K562 (cell line): ENCODE results near the gene SLC2A4RG. TPM values are rescaled to one million over a fixed set of nuclear protein-coding genes. Genes with fewer than 3 reads are reported as not detected.

Experiments
- ATAC-seq: fragments of 200-7000 bp; cut with Tn5 transposase; 3 replicates; pipeline ENCODE4 v1.9.1; 2020; ENCODE audit warnings: moderate library complexity
- BruUV-seq: library from RNA; stranded (reverse); fragments of 400-500 nt; replicated peaks from 2 replicates; lab custom pipeline; 2021; lab: Mats Ljungman, UMichigan
- CTCF ChIA-PET: fragments of 300-600 bp; formaldehyde crosslinking; extraction: SDS; loops from one replicate; lab custom pipeline; 2021; ENCODE audit warnings: low intra/inter-chr PET ratio; lab: Yijun Ruan, JAX
- POLR2A ChIA-PET: fragments of 300-600, 350-650 bp; sonication (Branson Sonifier 250); formaldehyde crosslinking; extraction: SDS; loops from one replicate; lab custom pipeline; 2021; ENCODE audit warnings: antibody characterized with exemption, inconsistent platforms; lab: Yijun Ruan, JAX
- DNase-seq, 4 experiments: peaks; one replicate each; pipeline versions ENCODE4 v3.0.0 to v3.0.0-alpha.2; 2011 to 2018; ENCODE audit warnings: low spot score in 3 of 4, mixed read lengths in 3 of 4; ENCODE audit errors: extremely low read depth in 1 of 4
- FAIRE-seq: peaks from 2 replicates; lab custom pipeline; 2011; peaks lifted over from hg19 to GRCh38; lab: Jason Lieb, UNC
- H2AFZ ChIP-seq: 2 replicates; pipeline ENCODE4 v1.6.0; 2011; ENCODE audit warnings: low read depth, low read length, control low read depth, inconsistent platforms
- H3K27ac ChIP-seq: fragments of 200-600 bp; 3 replicates; pipeline ENCODE4 v1.8.0; 2011; ENCODE audit warnings: low read depth, mild to moderate bottlenecking, control low read depth, inconsistent platforms, low read length, moderate library complexity, mixed read lengths; ENCODE audit errors: extremely low read depth
- H3K27me3 ChIP-seq, 2 experiments: fragments of 300-600 bp in 1 of 2; 2 replicates in 1 of 2; 3 replicates in 1 of 2; pipeline versions ENCODE4 v1.6.0 to v1.8.0; 2011; ENCODE audit warnings: inconsistent platforms in 2 of 2, low read length in 2 of 2, mild to moderate bottlenecking in 1 of 2, mixed read lengths in 1 of 2, moderate library complexity in 1 of 2; ENCODE audit not compliant: control insufficient read depth in 2 of 2, insufficient read depth in 2 of 2
- H3K36me3 ChIP-seq: fragments of 300-600 bp; 3 replicates; pipeline ENCODE4 v1.8.0; 2011; ENCODE audit warnings: mild to moderate bottlenecking, low read length, inconsistent platforms; ENCODE audit not compliant: control insufficient read depth, insufficient read depth
- H3K4me1 ChIP-seq, 2 experiments: fragments of 200-600 bp in 1 of 2; replicated peaks in 1 of 2; 2 replicates in 1 of 2; 3 replicates in 1 of 2; pipeline versions ENCODE4 v1.5.1 to v1.8.0; 2011; ENCODE audit warnings: inconsistent platforms in 2 of 2, low read length in 2 of 2, mild to moderate bottlenecking in 1 of 2, mixed read lengths in 1 of 2, moderate library complexity in 1 of 2; ENCODE audit not compliant: control insufficient read depth in 2 of 2, insufficient read depth in 2 of 2
- H3K4me2 ChIP-seq: 2 replicates; pipeline ENCODE4 v1.6.1; 2011; ENCODE audit warnings: low read length, control low read depth, inconsistent platforms, mixed read lengths; ENCODE audit not compliant: insufficient read depth
- H3K4me3 ChIP-seq: fragments of 200-600 bp; sonication (generic), shearing (Covaris generic); 2 replicates; pipeline ENCODE4 v1.5.1; 2016; ENCODE audit warnings: control low read depth, inconsistent platforms
- H3K79me2 ChIP-seq: fragments of 200-600 bp; 3 replicates; pipeline ENCODE4 v1.8.0; 2011; ENCODE audit warnings: low read length, inconsistent platforms; ENCODE audit not compliant: control insufficient read depth, insufficient read depth
- H3K9ac ChIP-seq, 2 experiments: 2 replicates each; pipeline versions ENCODE4 v1.6.0 to v1.6.1; 2011; ENCODE audit warnings: low read depth in 2 of 2, low read length in 2 of 2, control low read depth in 1 of 2, inconsistent platforms in 1 of 2, mild to moderate bottlenecking in 1 of 2, mixed read lengths in 1 of 2; ENCODE audit not compliant: insufficient read depth in 1 of 2
- H3K9me1 ChIP-seq: one replicate; pipeline ENCODE4 v1.6.0; 2011; ENCODE audit warnings: inconsistent platforms, mild to moderate bottlenecking, low read length, moderate library complexity; ENCODE audit not compliant: control insufficient read depth, insufficient read depth
- H3K9me3 ChIP-seq: replicated peaks from 2 replicates; pipeline ENCODE4 v1.5.1; 2011; ENCODE audit warnings: low read depth, low read length, inconsistent platforms; ENCODE audit not compliant: control insufficient read depth, insufficient read depth
- H4K20me1 ChIP-seq: replicated peaks from 2 replicates; pipeline ENCODE4 v1.6.1; 2011; ENCODE audit warnings: low read length, inconsistent platforms, mixed read lengths; ENCODE audit not compliant: control insufficient read depth, insufficient read depth
- AFF4 ChIP-seq: sonication (generic); formaldehyde crosslinking; IDR thresholded peaks from 2 replicates; pipeline ENCODE4 v1.8.0; 2023; ENCODE audit warnings: mild to moderate bottlenecking, missing genetic modification reagents
- CEBPZ ChIP-seq: fragments of 150-350 bp; IDR thresholded peaks from 2 replicates; pipeline ENCODE4 v1.6.1; 2014; ENCODE audit warnings: low read depth, mild to moderate bottlenecking, low read length, borderline replicate concordance
- CHD2 ChIP-seq: IDR thresholded peaks from 2 replicates; pipeline ENCODE4 v1.6.1; 2011; ENCODE audit warnings: low read depth, low read length
- HDAC2 ChIP-seq: fragments of 450-650 bp; IDR thresholded peaks from 2 replicates; pipeline ENCODE4 v1.6.1; 2016; ENCODE audit warnings: mild to moderate bottlenecking
- ID3 ChIP-seq, 2 experiments: fragments of 250-450 bp in 1 of 2; fragments of 450-650 bp in 1 of 2; sonication (Bioruptor Pico) in 1 of 2; IDR thresholded peaks; 2 replicates each; pipeline versions ENCODE4 v1.6.1 to v1.8.0; 2016 to 2021; ENCODE audit warnings: mild to moderate bottlenecking in 2 of 2, moderate library complexity in 2 of 2, missing compliant biosample characterization in 1 of 2, missing genetic modification characterization in 1 of 2
- IFI16 ChIP-seq: fragments of 250-450 bp; sonication (Bioruptor Pico); IDR thresholded peaks from 2 replicates; pipeline ENCODE4 v2.1.2; 2022; ENCODE audit warnings: mild to moderate bottlenecking, inconsistent platforms
- KLF16 ChIP-seq: IDR thresholded peaks from 2 replicates; pipeline ENCODE4 v1.6.1; 2016; ENCODE audit warnings: antibody characterized with exemption
- PCBP2 ChIP-seq: fragments of 200-400 bp; formaldehyde crosslinking; IDR thresholded peaks from 2 replicates; pipeline ENCODE4 v1.6.1; 2018; ENCODE audit warnings: low read length, low read depth, mild to moderate bottlenecking, moderate library complexity; ENCODE audit not compliant: poor library complexity, severe bottlenecking
- PML ChIP-seq: IDR thresholded peaks from 2 replicates; pipeline ENCODE4 v1.6.1; 2012; ENCODE audit warnings: low read length, inconsistent platforms
- PRPF4 ChIP-seq: fragments of 200-400 bp; formaldehyde crosslinking; IDR thresholded peaks from one replicate; pipeline ENCODE4 v1.6.1; 2017; ENCODE audit warnings: low read length, low read depth, mild to moderate bottlenecking; ENCODE audit not compliant: insufficient read depth, poor library complexity, severe bottlenecking
- XRCC3 ChIP-seq: fragments of 450-650 bp; IDR thresholded peaks from 2 replicates; pipeline ENCODE4 v1.6.1; 2017; ENCODE audit warnings: mild to moderate bottlenecking, moderate library complexity
- ZNF140 ChIP-seq: fragments of 250-450 bp; sonication (Bioruptor Pico); IDR thresholded peaks from 2 replicates; pipeline ENCODE4 v1.8.0; 2021; ENCODE audit warnings: moderate library complexity, mild to moderate bottlenecking, inconsistent platforms
- ZNF263 ChIP-seq: sonication (generic); formaldehyde crosslinking; IDR thresholded peaks from 2 replicates; pipeline ENCODE4 v1.8.0; 2022; ENCODE audit warnings: mild to moderate bottlenecking, missing genetic modification reagents, borderline replicate concordance
- WGBS: fragments of 100-300 bp; shearing (Covaris generic); methylation state at CpG from one replicate; pipeline ENCODE4 v1.1.6; 2016; ENCODE audit warnings: low coverage, mixed read lengths; ENCODE audit not compliant: insufficient coverage; ENCODE audit errors: missing lambda C conversion rate; 5-methylcytosine and 5-hydroxymethylcytosine counted together
- in situ Hi-C: fragments of 300-500 bp; cut with MboI; formaldehyde crosslinking; loops from 4 replicates; pipeline ENCODE4 v1.15.0; 2018; ENCODE audit warnings: inconsistent platforms, mixed read lengths
- intact Hi-C: fragments of 100-400 bp; cut with micrococcal nuclease; formaldehyde crosslinking; loops from 2 replicates; pipeline ENCODE4 v1.14.2; 2022
- polyA plus RNA-seq, 8 experiments: library from polyadenylated mRNA; depleted of rRNA in 4 of 8; stranded (reverse) in 5 of 8; unstranded in 3 of 8; fragments of >200 nt; fragmentation: Nextera tagmentation in 2 of 8; fragmentation: Illumina TruSeq in 1 of 8; extraction: Ambion mirVana in 2 of 8; extraction: Trizol in 1 of 8; gene quantifications; 2 replicates each; pipeline versions ENCODE4 v1.2.1 to v1.2.3, GENCODE V29; 2011 to 2014; ENCODE audit warnings: inconsistent platforms in 1 of 8, missing spikeins in 1 of 8
- total RNA-seq, 7 experiments: library from RNA; depleted of rRNA in 6 of 7; stranded (reverse); fragments of >200 nt in 6 of 7; fragmentation: Illumina TruSeq in 2 of 7; extraction: Trizol in 2 of 7; gene quantifications; 2 replicates each; pipeline versions ENCODE4 v1.2.1 to v1.2.3, GENCODE V29; 2011 to 2021; ENCODE audit warnings: low replicate concordance in 1 of 7

Gene SLC2A4RG
- total and polyA plus RNA-seq, 9 of the 15 experiments (the other 6 are each of a cell fraction or from before 2014, with no cell fraction given) = 0.34 to 97.3 (median 26.5) TPM

GRCh38 chr20:63740627-63741353 lies 1.2 kb downstream of the SLC2A4RG start:
- peak overlapping the region; percentile 82 to 96 for H3K9ac ChIP-seq
- H3K9me1 ChIP-seq = no peaks in the 10 kb centered on the region
- intact Hi-C loops = no loop called here
- peak overlapping the region; percentile 66 for H3K4me3 ChIP-seq
- ATAC-seq (peak; percentile 80), DNase-seq (peak; percentile 65 to 87 (median 76)), FAIRE-seq (peak; percentile 93)
- H3K27me3 ChIP-seq = no peaks in the 10 kb centered on the region
- H3K79me2 ChIP-seq = peaks cover 16% of the 10 kb centered on the region
- H3K4me2 ChIP-seq = peak overlapping the region; percentile 84
- TSS peak; percentile 44 for BruUV-seq
- H4K20me1 ChIP-seq = no peaks in the 10 kb centered on the region; the same call in 1 of the 2 replicates
- peak overlapping the region; percentile 70 for H2AFZ ChIP-seq
- in situ Hi-C loops = no loop called here
- peaks cover 44% of the 10 kb centered on the region; the same call in 1 of the 3 replicates for H3K36me3 ChIP-seq
- ChIA-PET POLR2A (interaction anchor here (0.6 to 2.0 kb wide), 13 partner anchors 10 to 240 kb away, joined by 3 to 7 read pairs (median 3); partner anchors contain the start of genes ARFRP1, PRPF6 and ZGPAT), CTCF (no interaction called here)
- no peaks in the 10 kb centered on the region for H3K9me3 ChIP-seq
- H3K4me1 ChIP-seq = peaks cover 11 to 78% of the 10 kb centered on the region in 2 experiments
- peak overlapping the region; percentile 82 for H3K27ac ChIP-seq
- WGBS = under 1% methylated on average over 16 of the region's 29 CpGs
- TF ChIP-seq HDAC2 = peak; percentile 24; the same call in 1 of the 2 replicates
- TF ChIP-seq AFF4 (CRISPR knock-in tag) = 0 out of 2 replicates have a peak, but pooled peaks have one; percentile 62
- TF ChIP-seq KLF16 = no peak
- no peak for TF ChIP-seq PML
- no peak for TF ChIP-seq IFI16 (CRISPR knock-in tag)
- TF ChIP-seq ID3 (CRISPR knock-in tag; IDR thresholded peaks at IDR 0.05) = no peak
- TF ChIP-seq ID3 (tag; IDR thresholded peaks at IDR 0.05) = no peak
- TF ChIP-seq PCBP2 = no peak
- peak; percentile 29; the same call in 1 of the 2 replicates for TF ChIP-seq ZNF263 (CRISPR knock-in tag)
- TF ChIP-seq PRPF4 = no peak
- TF ChIP-seq XRCC3 = no peak
- no peak for TF ChIP-seq CHD2
- no peak for TF ChIP-seq ZNF140 (CRISPR knock-in tag)
- TF ChIP-seq CEBPZ = no peak
